HG02642 (cell line): ENCODE data around the gene KDM2A.
A peak's percentile ranks its signal among the peaks of the same experiment; 100 is the strongest.
"Not testable (repeated sequence)": the region's sequence is repeated elsewhere in the genome, so short reads cannot be mapped to it uniquely, and the experiment has no call there.

ENCODE experiments used
- ATAC-seq: cut with Tn5 transposase; IDR thresholded peaks from one replicate; pipeline ENCODE4 v1.9.1; 2021; ENCODE audit warnings: mild to moderate bottlenecking; ENCODE audit not compliant: unreplicated experiment, poor library complexity

The KDM2A gene

GRCh38 chr11:67230406-67230805 lies 111.3 kb downstream of the KDM2A start:
- no peak for ATAC-seq

GRCh38 chr11:67230886-67231285 lies 111.8 kb downstream of the KDM2A start:
- ATAC-seq, result no peak

GRCh38 chr11:67233584-67234190 lies 114.6 kb downstream of the KDM2A start:
- ATAC-seq, result no peak

GRCh38 chr11:67234571-67234970 lies 115.5 kb downstream of the KDM2A start:
- ATAC-seq, result not testable (repeated sequence)

GRCh38 chr11:67237574-67237973 lies 118.5 kb downstream of the KDM2A start:
- ATAC-seq, result no peak

- no peak for ATAC-seq
Measured at GRCh38 chr11:67238894-67239782, 120.1 kb downstream of the KDM2A start.

GRCh38 chr11:67239783-67240575 lies 120.9 kb downstream of the KDM2A start:
- peak; percentile 90 for ATAC-seq

DNA sequence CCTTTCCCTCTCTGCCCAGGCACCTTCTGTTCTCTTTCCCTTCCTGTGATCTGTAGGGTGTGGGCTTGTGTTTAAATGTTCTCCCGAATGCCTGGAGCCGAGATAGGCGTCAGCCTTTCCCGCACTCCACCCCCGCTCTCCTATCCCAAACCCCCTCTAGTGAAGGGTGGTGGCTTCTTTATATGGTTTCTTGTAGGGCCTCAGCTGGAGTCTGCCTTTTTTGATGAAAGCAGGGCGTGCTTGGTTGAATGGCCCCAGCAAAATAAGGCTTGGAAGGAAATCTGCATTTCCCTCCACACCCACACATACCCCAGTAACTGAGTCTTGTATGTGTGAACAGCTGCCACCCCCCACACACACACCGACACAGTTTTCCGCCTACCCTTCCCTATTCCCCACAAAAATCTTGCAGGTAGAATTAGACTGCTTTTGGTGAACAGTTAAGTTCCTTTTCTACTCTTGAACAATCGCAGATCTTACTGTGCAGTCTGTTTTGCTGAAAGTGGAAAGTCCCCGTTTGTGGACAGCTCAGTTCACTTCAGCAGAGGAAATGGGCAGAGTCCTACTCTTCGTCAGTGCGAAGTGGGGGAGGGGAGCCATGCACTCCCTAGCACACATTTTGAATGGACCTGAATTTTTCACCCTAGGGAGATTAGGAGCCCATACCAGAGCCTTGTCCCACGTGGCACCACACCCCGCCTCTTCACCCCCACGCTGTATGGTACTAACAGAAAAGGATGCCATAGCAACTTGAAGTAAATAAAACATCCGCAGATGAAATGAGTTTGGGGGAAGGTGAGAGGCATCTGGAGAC lies 121.7 kb downstream of the KDM2A start:
- ATAC-seq, result peak; percentile 29

GRCh38 chr11:67242548-67242947 lies 123.5 kb downstream of the KDM2A start:
- ATAC-seq, result no peak

GRCh38 chr11:67243051-67243450 lies 124.0 kb downstream of the KDM2A start:
- ATAC-seq, result no peak

- no peak for ATAC-seq
Measured at GRCh38 chr11:67245046-67245445, 126.0 kb downstream of the KDM2A start.

GRCh38 chr11:67247946-67248550 lies 129.0 kb downstream of the KDM2A start:
- no peak for ATAC-seq

DNA sequence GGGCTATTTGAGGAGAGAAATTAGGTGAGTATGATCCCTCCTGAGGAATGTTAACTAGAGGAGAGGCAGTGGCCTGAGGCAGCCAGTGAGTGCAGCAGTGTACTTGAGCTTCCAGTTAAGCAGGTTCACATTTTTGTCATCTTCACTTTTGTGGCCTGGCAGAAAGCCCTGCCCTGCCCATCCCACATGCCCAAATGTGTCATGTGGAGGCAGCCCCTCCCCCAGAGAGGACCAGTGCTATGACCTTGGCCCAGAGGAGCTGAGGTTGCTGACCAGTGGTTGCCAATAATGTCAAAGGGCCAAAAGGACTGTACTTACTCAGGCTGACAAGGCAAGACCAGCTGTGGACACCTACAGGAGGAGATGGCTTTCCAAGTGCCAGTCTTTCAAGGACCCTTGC lies 129.6 kb downstream of the KDM2A start:
- ATAC-seq, result no peak

- no peak for ATAC-seq
Measured at GRCh38 chr11:67250059-67251043, 131.3 kb downstream of the KDM2A start.

GRCh38 chr11:67251841-67252240 lies 132.8 kb downstream of the KDM2A start:
- ATAC-seq, result no peak

GRCh38 chr11:67252831-67253239 lies 133.8 kb downstream of the KDM2A start:
- no peak for ATAC-seq

- ATAC-seq, result no peak
Measured at GRCh38 chr11:67253872-67254624, 135.0 kb downstream of the KDM2A start.

GRCh38 chr11:67254798-67255197 lies 135.7 kb downstream of the KDM2A start:
- ATAC-seq, result no peak
